ENCODE data around the gene LENEP. TPM values are rescaled to one million over a fixed set of nuclear protein-coding genes. Genes with fewer than 3 reads are reported as not detected.

The LENEP gene
- total RNA-seq, 1 experiment from 2014 or later: not detected

GRCh38 chr1:154998818-154999570 is 5.6 kb downstream of the LENEP start:
- no peak for DNase-seq (ENCODE audit: low spot score)

DNA sequence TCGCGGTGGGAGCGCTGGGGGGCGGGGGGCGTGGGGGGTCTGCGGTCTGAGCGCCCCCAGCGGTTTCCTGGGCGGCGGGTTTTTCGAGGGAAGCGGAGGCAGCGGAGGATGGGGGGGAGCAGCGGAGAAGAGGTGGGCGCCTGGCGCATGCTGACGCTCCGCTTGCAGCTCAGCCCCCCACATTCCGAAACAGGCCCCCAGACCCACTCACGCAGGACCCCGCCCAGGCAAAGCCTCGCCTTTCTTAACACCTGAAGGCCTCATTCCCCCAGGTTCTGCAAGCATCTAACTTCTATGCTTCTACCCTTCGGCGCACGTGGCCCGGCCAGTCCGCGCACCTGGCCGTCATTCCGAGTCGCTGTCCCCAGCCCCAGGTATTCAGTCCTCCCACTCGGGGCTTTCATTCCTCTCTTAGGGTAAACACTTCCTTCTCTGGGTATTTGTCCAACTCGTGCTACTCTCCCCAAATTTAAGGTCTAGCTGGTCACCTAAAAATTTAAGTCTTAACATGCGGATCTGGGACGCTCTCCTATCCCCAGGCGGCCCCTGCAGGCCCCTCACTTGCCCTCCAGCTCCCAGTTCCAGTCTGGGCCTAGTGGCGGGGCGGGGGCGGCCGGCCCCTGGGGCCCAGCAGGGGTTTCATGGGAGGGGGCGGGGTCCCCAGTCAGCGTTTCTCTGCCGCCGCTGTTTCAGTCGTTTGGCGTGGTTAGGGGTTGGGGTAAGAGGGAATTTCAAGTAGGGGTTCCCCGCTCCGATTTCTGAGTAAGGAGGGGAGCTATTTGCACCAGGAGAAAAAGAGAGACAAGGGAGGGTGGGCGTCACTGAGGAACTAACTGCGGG is 6.4 kb downstream of the LENEP start:
- DNase-seq (ENCODE audit: low spot score): no peak

DNA sequence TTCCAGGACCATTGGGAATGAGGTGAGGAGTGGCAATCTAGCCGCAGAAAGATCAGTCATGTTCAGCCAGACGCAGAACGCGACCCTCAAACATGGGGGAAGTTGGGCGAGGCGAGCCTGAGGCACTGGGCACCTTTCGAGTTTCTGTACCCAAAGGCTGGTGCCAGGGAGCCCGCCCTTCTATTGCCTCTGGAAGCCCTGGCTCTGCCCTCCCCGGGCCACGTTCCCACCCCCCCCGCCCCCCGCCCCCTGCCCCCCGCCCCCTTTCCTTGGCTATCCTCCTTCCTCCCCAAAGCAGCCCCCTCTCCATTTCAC is 7.0 kb downstream of the LENEP start:
- DNase-seq (ENCODE audit: low spot score): no peak

DNA sequence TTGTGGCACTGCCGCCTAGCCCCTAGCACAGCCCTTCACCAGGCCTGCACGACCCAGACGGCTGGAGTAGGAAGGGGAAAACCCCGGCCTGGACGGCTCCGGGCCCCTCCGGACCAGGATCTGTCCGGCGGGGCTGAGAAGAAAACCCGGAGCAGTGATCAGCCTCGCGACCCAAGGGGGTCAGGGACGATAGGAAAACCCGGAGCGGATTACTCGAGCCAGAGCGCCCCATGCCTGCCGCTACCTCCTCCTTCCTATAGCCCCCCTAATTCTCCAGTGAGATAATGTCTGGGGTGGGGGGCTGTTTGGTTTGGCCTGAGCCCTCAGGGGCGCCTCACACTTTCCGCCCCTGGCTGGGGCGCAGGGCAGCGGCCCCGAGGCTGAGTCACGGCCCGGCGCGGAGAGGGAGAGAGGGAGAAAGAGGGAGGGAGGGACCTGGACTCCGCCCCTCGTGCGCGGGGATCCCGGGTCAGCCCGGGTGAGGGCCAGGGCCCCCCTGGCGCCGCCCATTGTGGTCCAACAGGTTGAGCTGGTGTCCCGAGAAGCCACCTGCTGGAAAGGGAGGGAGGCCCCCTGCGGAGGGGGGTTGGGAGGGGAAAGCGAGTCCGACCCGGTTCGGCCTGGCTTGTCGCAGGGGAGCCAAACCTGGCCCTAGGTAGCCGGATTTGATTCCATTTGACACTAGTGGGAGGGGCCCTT is 7.5 kb downstream of the LENEP start:
- DNase-seq (ENCODE audit: low spot score): peak; percentile 79

DNA sequence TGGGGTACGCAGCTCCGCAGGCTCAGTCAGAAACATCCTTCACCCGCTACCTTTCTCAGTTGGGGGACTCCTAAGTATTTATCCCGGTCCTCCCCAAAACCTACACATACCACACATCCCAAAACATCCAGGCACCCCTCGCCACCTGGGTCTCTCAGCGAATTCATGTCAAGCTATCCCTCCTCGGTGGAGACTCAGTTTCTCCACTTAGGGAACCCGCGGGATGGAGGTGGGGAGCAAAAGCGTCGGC is 8.0 kb downstream of the LENEP start:
- DNase-seq (ENCODE audit: low spot score): no peak

GRCh38 chr1:155001675-155002463 is 8.5 kb downstream of the LENEP start:
- DNase-seq (ENCODE audit: low spot score): peak; percentile 99

DNA sequence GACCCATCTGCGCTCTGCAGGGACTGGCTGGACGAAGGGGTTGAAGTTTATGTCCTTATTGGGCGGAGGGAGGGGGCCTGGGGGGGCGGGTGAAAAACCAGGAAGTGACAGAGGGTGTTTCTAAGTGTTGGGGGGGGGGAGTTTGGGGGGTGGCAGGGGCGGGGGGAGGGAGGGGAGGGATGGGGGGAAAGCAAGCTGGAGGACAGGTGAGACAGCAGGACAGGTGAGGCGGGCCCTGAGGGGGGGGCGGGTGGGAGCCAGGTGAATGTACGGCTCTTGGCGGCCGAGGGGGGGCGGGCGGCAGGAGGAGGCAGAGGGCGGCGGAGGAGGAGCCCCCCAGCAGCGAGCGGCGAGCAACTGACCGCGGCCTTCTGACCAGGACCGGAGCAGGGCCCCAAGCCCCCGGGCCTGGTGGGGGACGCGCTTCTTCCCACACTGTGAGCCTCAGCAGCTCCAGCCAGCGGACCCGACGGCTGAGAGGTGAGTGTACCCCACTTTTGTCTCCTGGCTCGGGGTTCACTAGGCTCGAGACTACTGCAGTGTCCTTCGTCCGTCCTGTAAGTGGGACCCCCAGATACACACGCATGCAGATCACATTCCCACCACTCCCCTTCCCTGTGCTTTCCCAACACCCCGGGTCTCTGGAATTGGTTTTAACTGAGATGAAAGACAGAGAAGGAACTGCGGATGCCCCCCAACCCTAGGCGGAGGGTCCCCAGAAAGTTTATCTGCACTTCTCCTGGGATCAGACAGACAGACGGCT is 9.3 kb downstream of the LENEP start, which contains the start of gene ZBTB7B:
Gene ZBTB7B (plus strand): TSS at position 339 of the 763 bp plus-strand sequence. CDS start 11,859 bp downstream, outside the sequence.
- no peak for DNase-seq (ENCODE audit: low spot score)

GRCh38 chr1:155003227-155003765 is 9.9 kb downstream of the LENEP start:
- no peak for DNase-seq (ENCODE audit: low spot score)

DNA sequence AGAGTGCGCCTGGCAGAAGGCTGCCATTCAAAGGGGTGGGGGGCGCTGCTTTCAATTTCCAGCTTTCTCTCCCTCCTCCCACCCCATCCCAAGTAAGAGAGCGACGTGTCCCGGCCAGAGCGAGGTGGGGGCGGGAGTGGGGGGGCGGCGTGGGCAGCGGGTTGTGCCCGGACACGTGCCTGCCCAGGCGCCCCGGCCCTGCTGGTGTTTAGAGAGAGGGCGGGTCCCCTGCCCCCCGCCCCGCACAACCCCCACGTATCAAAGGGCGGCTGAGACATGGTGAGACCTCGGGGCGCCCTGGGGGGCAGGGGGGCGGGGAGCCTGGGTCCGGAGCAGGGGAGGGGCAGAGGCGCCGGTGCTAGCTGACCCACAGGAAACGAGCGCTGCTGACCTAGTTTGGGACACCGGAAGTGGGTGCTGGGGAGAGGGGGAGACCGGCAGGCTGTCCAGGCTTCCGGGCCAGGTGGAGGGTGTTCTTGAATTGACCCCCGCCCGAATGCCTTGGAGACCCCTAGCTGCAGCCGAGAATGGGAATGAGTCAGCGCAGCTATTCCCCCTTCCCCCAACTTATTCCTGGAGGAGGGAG is 10.5 kb downstream of the LENEP start:
- DNase-seq (ENCODE audit: low spot score): peak; percentile 64

- no peak for DNase-seq (ENCODE audit: low spot score)
These were observed 11.1 kb downstream of the LENEP start for GRCh38 chr1:155004352-155005075.

DNA sequence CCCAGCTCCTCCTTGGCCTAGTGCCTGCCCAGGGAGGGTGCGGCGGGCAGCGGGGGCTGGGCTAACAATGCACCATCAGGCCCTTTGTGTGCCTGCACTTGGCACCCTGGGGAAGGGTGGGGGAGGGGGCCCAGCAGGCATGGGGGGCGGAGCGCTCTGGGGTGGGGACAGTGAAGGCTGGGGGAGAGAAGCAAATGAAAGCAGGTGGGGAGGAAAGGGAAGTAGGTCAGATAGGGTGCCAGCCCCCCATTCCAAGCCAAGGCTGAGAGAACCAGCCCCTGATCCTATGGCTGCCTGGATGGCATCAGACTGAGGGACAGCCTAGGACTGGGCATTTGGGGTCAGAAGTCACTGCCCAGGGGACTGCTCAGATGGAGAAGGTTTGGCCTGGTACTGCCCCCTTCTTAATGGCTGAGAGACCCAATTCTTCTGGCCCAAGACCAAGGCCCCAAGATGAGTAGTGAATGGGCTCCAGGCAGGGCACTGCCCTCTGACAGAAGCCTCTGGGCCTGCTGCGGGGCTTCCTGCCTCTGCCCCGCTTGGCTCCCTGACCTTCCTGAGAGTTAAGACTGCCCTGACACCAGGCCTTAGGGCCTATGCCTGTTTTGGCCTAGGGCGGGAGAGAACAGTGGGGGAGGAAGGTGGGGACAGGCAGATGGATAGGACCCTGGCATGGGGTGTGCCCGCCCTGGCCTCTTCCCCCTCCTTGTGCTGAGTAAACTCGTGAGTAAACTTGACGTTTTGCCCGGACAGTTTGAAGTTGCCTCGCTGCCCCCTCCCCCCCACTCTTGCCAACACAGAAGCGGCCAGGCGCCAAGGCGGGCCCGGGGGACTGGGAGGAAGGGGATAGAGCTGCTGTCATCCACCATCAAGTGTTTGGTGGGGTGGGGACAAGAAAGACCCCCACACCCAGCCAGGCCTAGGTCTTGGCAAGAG is 12.0 kb downstream of the LENEP start:
- DNase-seq (ENCODE audit: low spot score): peak; percentile 49

DNA sequence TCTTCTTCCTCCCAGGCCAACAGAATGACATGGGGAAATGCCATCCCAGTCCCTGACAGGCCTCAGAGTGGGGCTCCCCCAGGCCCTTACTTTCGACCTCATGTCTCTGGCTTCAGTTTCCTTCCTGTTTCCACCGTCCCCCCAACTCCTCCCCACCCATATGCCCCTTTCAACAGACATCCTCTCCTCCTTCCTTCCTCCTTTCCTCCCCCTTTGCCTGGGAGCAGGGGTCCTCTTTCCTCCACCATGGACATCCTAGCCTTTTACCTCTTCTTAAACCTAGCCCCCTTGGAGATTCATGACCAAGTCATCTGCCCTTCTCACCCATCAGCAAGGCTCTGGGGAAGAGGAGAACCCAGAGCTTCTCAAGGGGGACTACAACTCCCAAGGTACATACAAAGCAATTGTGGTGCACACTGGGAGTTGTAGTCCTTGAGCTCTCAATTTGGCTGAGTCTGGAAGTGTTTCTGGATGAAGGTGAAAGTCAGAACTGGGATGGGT is 13.3 kb downstream of the LENEP start:
- no peak for DNase-seq (ENCODE audit: low spot score)

GRCh38 chr1:155007251-155007828 is 14.0 kb downstream of the LENEP start:
- no peak for DNase-seq (ENCODE audit: low spot score)

DNA sequence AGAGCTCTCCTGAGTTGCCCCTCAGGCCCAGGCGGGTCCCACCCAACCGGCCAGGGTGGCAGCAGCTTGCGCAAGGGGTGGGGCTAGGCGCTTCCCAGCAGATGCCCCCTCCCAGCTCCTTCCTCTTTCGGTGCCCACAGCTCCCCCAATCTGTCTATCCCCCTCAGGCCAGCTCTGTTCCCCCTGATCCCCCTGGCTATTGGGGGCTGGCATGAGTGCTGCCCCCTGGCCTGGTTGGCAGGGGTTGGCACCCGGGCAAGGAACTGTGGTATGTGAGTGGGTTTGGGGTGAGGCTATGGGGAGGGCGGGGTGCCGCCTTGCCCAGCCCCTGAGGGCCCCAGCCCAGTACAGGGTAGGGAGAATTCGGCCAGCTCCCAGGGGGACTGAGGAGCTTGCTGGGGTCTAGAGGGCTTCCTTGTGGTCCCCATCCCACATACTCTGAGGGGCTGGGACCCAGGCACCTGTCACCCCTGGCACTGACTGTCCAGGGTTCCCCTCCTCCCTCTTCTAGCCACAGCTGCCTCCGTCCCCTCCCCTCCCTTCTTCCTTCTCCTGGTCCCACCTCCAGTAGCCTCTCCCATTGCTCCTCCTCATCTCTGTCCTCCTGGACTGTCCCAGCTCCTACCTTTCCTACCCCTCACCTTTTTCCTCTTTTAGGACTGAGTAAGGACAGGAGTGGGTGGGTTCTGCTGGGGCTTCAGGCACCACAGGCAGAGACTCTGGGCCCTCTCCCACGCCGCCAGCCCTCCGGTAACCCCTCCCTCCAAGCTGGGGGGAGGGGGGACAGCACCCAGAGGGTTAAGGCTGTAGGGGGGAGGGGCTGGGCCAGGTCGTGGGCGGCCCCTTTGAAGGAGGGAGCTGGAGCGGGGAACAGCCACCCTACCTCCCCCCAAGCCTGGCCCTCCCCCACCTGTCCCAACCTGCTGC is 14.9 kb downstream of the LENEP start:
- no peak for DNase-seq (ENCODE audit: low spot score)

GRCh38 chr1:155009221-155009711 is 15.9 kb downstream of the LENEP start:
- no peak for DNase-seq (ENCODE audit: low spot score)

- DNase-seq (ENCODE audit: low spot score): no peak
These were observed 16.4 kb downstream of the LENEP start for GRCh38 chr1:155009742-155010141.
